Measurements from ENCODE around the gene CDKN1C. TPM values are rescaled to one million over a fixed set of nuclear protein-coding genes. Genes with fewer than 3 reads are reported as not detected.
A peak's percentile ranks its signal among the peaks of the same experiment; 100 is the strongest.

CDKN1C gene
- total and polyA plus RNA-seq, 2 of the 8 experiments (the other 6 are each of a cell fraction or from before 2014, with no cell fraction given) = 12.8 to 14.1 TPM

GRCh38 chr11:2885017-2885677, 428 bp downstream of the CDKN1C start (continued):
- TF ChIP-seq TEAD4 (IDR thresholded peaks at IDR 0.05; ENCODE audit: low read depth, low read length) (no peak), RBBP5 (IDR thresholded peaks at IDR 0.05; ENCODE audit: borderline replicate concordance, low read depth, low read length) (no peak), TBP (IDR thresholded peaks at IDR 0.05; ENCODE audit: low read depth, low read length) (no peak), CHD2 (IDR thresholded peaks at IDR 0.05; ENCODE audit: low read length) (peak; percentile 8; the same call in 1 of the 2 replicates), BCL11A (IDR thresholded peaks at IDR 0.05; ENCODE audit: low read depth in 2 of 2, low read length in 2 of 2) (no peak), USF2 (IDR thresholded peaks at IDR 0.05; ENCODE audit: low read length) (no peak), SIRT6 (IDR thresholded peaks at IDR 0.05; ENCODE audit: low read length) (no peak), ZNF274 (IDR thresholded peaks at IDR 0.05; ENCODE audit: borderline replicate concordance, extremely low read depth, low read length) (no peak), HDAC2 (IDR thresholded peaks at IDR 0.05; ENCODE audit: borderline replicate concordance in 1 of 2, low read depth in 2 of 2, low read length in 2 of 2) (peak in 1 of 2 experiments; percentile 93; a peak in 2 of 4 replicates), EZH2 (IDR thresholded peaks at IDR 0.05; ENCODE audit: low read depth, low read length, severe bottlenecking) (peak; percentile 66), CREB1 (IDR thresholded peaks at IDR 0.05) (no peak), MAFK (IDR thresholded peaks at IDR 0.05; ENCODE audit: low read depth, low read length) (no peak), CBX5 (IDR thresholded peaks at IDR 0.05; ENCODE audit: low read depth, low read length) (no peak), BACH1 (IDR thresholded peaks at IDR 0.05; ENCODE audit: low read length) (0 out of 2 replicates have a peak, but pooled peaks have one; percentile 12), SUZ12 (IDR thresholded peaks at IDR 0.05; ENCODE audit: low read length) (peak; percentile 72; the same call in 1 of the 2 replicates), ATF3 (IDR thresholded peaks at IDR 0.05; ENCODE audit: insufficient read depth, low read depth, low read length) (no peak), YY1 (IDR thresholded peaks at IDR 0.05; ENCODE audit: low read depth, low read length) (no peak), EGR1 (IDR thresholded peaks at IDR 0.05; ENCODE audit: borderline replicate concordance, low read depth, low read length) (no peak), SIN3A (conservative IDR thresholded peaks at IDR 0.05 in 1 of 2, IDR thresholded peaks at IDR 0.05 in 1 of 2; ENCODE audit: low read depth in 1 of 2, low read length in 2 of 2) (no peak), KDM5A (IDR thresholded peaks at IDR 0.05; ENCODE audit: low read length) (no peak), CEBPB (IDR thresholded peaks at IDR 0.05; ENCODE audit: low read depth, low read length) (no peak)

Measured in H1 (cell line).